Natural killer cell (primary cell): ENCODE results near the gene STAT5B. TPM values are rescaled to one million over a fixed set of nuclear protein-coding genes. Genes with fewer than 3 reads are reported as not detected.

Experiments used
- ATAC-seq, 3 donors: fragments of 150-1000 bp in 2 of 3; fragments of 200-7000 bp in 1 of 3; cut with Tn5 transposase; 1 replicate in 1 of 3; 2 replicates in 2 of 3; pipeline ENCODE4 v1.10.0; 2021; ENCODE audit warnings: mild to moderate bottlenecking in 2 of 3, moderate library complexity in 2 of 3
- DNase-seq, 2 donors: peaks; one replicate each; pipeline versions ENCODE4 v3.0.0 to v3.0.0-alpha.2; 2013 to 2021; ENCODE audit warnings: mixed read lengths in 1 of 2
- H3K27ac ChIP-seq: one replicate; pipeline ENCODE4 v1.5.1; 2013; ENCODE audit warnings: mild to moderate bottlenecking, low read length
- H3K27me3 ChIP-seq: one replicate; pipeline ENCODE4 v1.6.1; 2013; ENCODE audit warnings: low read length; ENCODE audit not compliant: control insufficient read depth, insufficient read depth
- H3K36me3 ChIP-seq: one replicate; pipeline ENCODE4 v1.6.1; 2013; ENCODE audit warnings: low read length; ENCODE audit not compliant: control insufficient read depth, insufficient read depth
- H3K4me1 ChIP-seq: one replicate; pipeline ENCODE4 v1.6.1; 2013; ENCODE audit warnings: low read length; ENCODE audit not compliant: control insufficient read depth, insufficient read depth
- H3K4me3 ChIP-seq: one replicate; pipeline ENCODE4 v1.5.1; 2013; ENCODE audit warnings: low read length
- H3K9me3 ChIP-seq: one replicate; pipeline ENCODE4 v1.6.1; 2013; ENCODE audit warnings: low read length; ENCODE audit not compliant: control insufficient read depth, insufficient read depth
- H3K27ac Mint-ChIP-seq, 2 donors: one replicate each; pipeline ENCODE4 v1.8.0; 2022; ENCODE audit warnings: mild to moderate bottlenecking in 2 of 2, mixed read lengths in 2 of 2, moderate library complexity in 1 of 2
- H3K27me3 Mint-ChIP-seq, 2 donors: one replicate each; pipeline ENCODE4 v1.8.0; 2022; ENCODE audit warnings: low read depth in 2 of 2, mixed read lengths in 2 of 2
- H3K36me3 Mint-ChIP-seq: one replicate; pipeline ENCODE4 v1.8.0; 2022; ENCODE audit warnings: mixed read lengths
- H3K4me1 Mint-ChIP-seq, 2 donors: one replicate each; pipeline ENCODE4 v1.8.0; 2022; ENCODE audit warnings: mixed read lengths in 2 of 2
- H3K4me3 Mint-ChIP-seq: one replicate; pipeline ENCODE4 v1.8.0; 2022; ENCODE audit warnings: mild to moderate bottlenecking, moderate library complexity, mixed read lengths
- H3K9me3 Mint-ChIP-seq, 2 donors: one replicate each; pipeline ENCODE4 v1.8.0; 2022; ENCODE audit warnings: mixed read lengths in 2 of 2
- CTCF ChIP-seq: fragments of 200-600 bp; IDR thresholded peaks from one replicate; pipeline ENCODE4 v1.8.0; 2022; ENCODE audit warnings: antibody characterized with exemption
- WGBS: methylation state at CpG from one replicate; pipeline ENCODE4 v1.1.7; 2013; ENCODE audit warnings: missing lambda C conversion rate; ENCODE audit not compliant: insufficient coverage; 5-methylcytosine and 5-hydroxymethylcytosine counted together
- intact Hi-C: fragments of 100-400 bp; cut with micrococcal nuclease; formaldehyde crosslinking; loops from one replicate; pipeline ENCODE4 v1.14.2; 2022
- total RNA-seq, 4 donors: library from RNA; stranded (reverse); fragments of 120-200 nt in 1 of 4; gene quantifications; one replicate each; pipeline versions ENCODE4 v1.2.3 to v1.2.4, GENCODE V29; 2013 to 2022

The STAT5B gene
- total RNA-seq, 3 donors from 2014 or later (not counting 1 experiment from before 2014, with no cell fraction given), result 79.9 to 112 (median 103) TPM

GRCh38 chr17:42309142-42309541 is 33.0 kb upstream of the STAT5B start:
- no peak overlapping the region for H3K27ac ChIP-seq
- H3K4me3 ChIP-seq, result no peak overlapping the region
- 98% methylated on average over 9 of the region's 9 CpGs for WGBS
- H3K27me3 ChIP-seq, result no peaks in the 10 kb centered on the region
- Mint-ChIP-seq H3K27ac (peak overlapping the region in 1 of 2 donors; percentile 68), H3K9me3 (no peaks in the 10 kb centered on the region), H3K4me1 (peaks cover 7 to 26% of the 10 kb centered on the region in 2 donors), H3K4me3 (no peak overlapping the region), H3K27me3 (no peaks in the 10 kb centered on the region), H3K36me3 (no peaks in the 10 kb centered on the region)
- TF ChIP-seq CTCF, result no peak
- ATAC-seq (no peak), DNase-seq (no peak)
- intact Hi-C loops, result no loop called here
- peaks cover 22% of the 10 kb centered on the region for H3K4me1 ChIP-seq
- H3K9me3 ChIP-seq, result no peaks in the 10 kb centered on the region
- H3K36me3 ChIP-seq, result peaks cover 64% of the 10 kb centered on the region

- Histone ChIP-seq H3K36me3 (peaks cover 66% of the 10 kb centered on the region), H3K9me3 (no peaks in the 10 kb centered on the region), H3K27ac (no peak overlapping the region), H3K4me1 (peaks cover 18% of the 10 kb centered on the region), H3K27me3 (no peaks in the 10 kb centered on the region), H3K4me3 (no peak overlapping the region)
- intact Hi-C loops, result no loop called here
- Mint-ChIP-seq H3K4me3 (no peak overlapping the region), H3K9me3 (no peaks in the 10 kb centered on the region), H3K4me1 (peaks cover under 1 to 26% of the 10 kb centered on the region in 2 donors), H3K27me3 (no peaks in the 10 kb centered on the region), H3K36me3 (peaks cover 3% of the 10 kb centered on the region), H3K27ac (no peak overlapping the region)
- ATAC-seq (no peak), DNase-seq (no peak)
- no peak for TF ChIP-seq CTCF
- WGBS, result 85% methylated on average over 7 of the region's 7 CpGs
These were observed 32.3 kb upstream of the STAT5B start for GRCh38 chr17:42308446-42308845.

DNA sequence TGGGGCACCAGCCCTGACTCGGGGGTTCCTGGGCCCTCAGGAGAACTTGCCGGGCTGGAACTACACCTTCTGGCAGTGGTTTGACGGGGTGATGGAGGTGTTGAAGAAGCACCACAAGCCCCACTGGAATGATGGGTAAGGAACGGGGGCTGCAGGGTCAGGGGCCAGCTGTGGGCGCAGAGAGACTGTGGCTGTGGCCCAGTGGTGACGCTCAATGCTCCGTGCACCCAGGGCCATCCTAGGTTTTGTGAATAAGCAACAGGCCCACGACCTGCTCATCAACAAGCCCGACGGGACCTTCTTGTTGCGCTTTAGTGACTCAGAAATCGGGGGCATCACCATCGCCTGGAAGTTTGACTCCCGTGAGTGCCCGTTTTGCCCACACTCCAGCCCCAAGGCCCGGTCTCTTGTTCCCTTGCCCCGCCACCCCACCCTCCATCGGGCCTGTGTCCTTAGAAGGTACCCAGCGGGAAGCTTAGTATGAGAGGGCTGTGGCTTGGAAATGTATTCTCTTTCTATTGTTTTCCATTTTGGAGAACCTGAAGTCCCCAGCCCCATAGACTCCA is 31.3 kb upstream of the STAT5B start:
- peaks cover 9% of the 10 kb centered on the region for H3K36me3 Mint-ChIP-seq

More for the DNA sequence above, 31.3 kb upstream of the STAT5B start:
- WGBS, result 92% methylated on average over 19 of the region's 19 CpGs
- TF ChIP-seq CTCF, result no peak
- Mint-ChIP-seq H3K27me3 (no peaks in the 10 kb centered on the region), H3K4me3 (no peak overlapping the region), H3K4me1 (peaks cover 0 to 19% of the 10 kb centered on the region in 2 donors), H3K9me3 (no peaks in the 10 kb centered on the region), H3K27ac (no peak overlapping the region)
- Histone ChIP-seq H3K27me3 (no peaks in the 10 kb centered on the region), H3K9me3 (no peaks in the 10 kb centered on the region), H3K4me1 (peaks cover 8% of the 10 kb centered on the region), H3K4me3 (no peak overlapping the region), H3K27ac (no peak overlapping the region), H3K36me3 (peaks cover 70% of the 10 kb centered on the region)
- intact Hi-C loops, result no loop called here
- DNase-seq (no peak), ATAC-seq (no peak)
